RWPE2 (cell line): ENCODE data around the gene TMEM267.

Source experiments
- ATAC-seq: fragments of 200-7000 bp; cut with Tn5 transposase; 3 replicates; pipeline ENCODE4 v1.9.1; 2021; ENCODE audit warnings: low read depth
- DNase-seq: peaks from one replicate; pipeline ENCODE4 v3.0.0-alpha.2; 2020; ENCODE audit warnings: low spot score
- H3K27ac ChIP-seq: fragments of 450-650 bp; 2 replicates; pipeline ENCODE4 v1.5.1; 2017; ENCODE audit warnings: mild to moderate bottlenecking; ENCODE audit not compliant: poor library complexity, severe bottlenecking
- H3K27me3 ChIP-seq: fragments of 250-450 bp; sonication (Bioruptor Pico); 2 replicates; pipeline ENCODE4 v1.5.1; 2021; ENCODE audit warnings: mild to moderate bottlenecking, moderate library complexity; ENCODE audit not compliant: insufficient read depth, poor library complexity, severe bottlenecking
- H3K36me3 ChIP-seq: fragments of 250-450 bp; sonication (Bioruptor Pico); 2 replicates; pipeline ENCODE4 v1.5.1; 2020; ENCODE audit warnings: low read depth, mild to moderate bottlenecking, moderate library complexity
- H3K4me1 ChIP-seq: fragments of 250-450 bp; sonication (Bioruptor Pico); 2 replicates; pipeline ENCODE4 v1.5.1; 2021; ENCODE audit warnings: mild to moderate bottlenecking, moderate library complexity; ENCODE audit not compliant: insufficient read depth, poor library complexity, severe bottlenecking
- H3K4me3 ChIP-seq: fragments of 250-450 bp; sonication (Bioruptor Pico); 2 replicates; pipeline ENCODE4 v1.5.1; 2021; ENCODE audit warnings: mild to moderate bottlenecking, moderate library complexity; ENCODE audit not compliant: severe bottlenecking
- H3K9me3 ChIP-seq: fragments of 250-450 bp; sonication (Bioruptor Pico); 2 replicates; pipeline ENCODE4 v1.5.1; 2021; ENCODE audit warnings: mild to moderate bottlenecking, moderate library complexity; ENCODE audit not compliant: severe bottlenecking
- TF ChIP-seq, protein P1 (sequence below): fragments of 450-650 bp; IDR thresholded peaks from one replicate; pipeline ENCODE4 v1.5.1; 2017; ENCODE audit warnings: mild to moderate bottlenecking, moderate library complexity; ENCODE audit not compliant: poor library complexity, severe bottlenecking

The TMEM267 gene

DNA sequence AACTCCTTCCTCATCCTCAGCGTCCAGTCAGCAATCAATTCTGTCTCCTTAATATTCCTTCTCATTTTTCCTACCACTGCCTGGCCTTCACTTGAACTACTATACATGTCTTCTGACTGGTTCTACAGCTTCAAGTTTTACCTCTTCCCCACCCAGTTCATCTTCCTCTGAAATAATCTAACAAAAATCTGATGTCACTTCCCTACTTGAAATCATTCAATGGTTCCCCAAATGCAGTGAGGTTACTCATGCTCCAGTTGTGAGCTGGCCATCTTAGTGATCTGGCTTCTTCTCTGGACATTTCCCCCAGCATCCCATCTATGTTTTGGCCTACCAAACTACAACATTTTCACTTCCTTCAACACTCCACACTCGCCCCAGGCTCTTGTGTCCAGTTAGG, 14.9 kb upstream of the TMEM267 start:
- TF ChIP-seq, protein P1, sequence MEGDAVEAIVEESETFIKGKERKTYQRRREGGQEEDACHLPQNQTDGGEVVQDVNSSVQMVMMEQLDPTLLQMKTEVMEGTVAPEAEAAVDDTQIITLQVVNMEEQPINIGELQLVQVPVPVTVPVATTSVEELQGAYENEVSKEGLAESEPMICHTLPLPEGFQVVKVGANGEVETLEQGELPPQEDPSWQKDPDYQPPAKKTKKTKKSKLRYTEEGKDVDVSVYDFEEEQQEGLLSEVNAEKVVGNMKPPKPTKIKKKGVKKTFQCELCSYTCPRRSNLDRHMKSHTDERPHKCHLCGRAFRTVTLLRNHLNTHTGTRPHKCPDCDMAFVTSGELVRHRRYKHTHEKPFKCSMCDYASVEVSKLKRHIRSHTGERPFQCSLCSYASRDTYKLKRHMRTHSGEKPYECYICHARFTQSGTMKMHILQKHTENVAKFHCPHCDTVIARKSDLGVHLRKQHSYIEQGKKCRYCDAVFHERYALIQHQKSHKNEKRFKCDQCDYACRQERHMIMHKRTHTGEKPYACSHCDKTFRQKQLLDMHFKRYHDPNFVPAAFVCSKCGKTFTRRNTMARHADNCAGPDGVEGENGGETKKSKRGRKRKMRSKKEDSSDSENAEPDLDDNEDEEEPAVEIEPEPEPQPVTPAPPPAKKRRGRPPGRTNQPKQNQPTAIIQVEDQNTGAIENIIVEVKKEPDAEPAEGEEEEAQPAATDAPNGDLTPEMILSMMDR = no peak
- Histone ChIP-seq H3K27me3 (no peaks in the 10 kb centered on the region), H3K27ac (no peak overlapping the region), H3K4me1 (no peaks in the 10 kb centered on the region), H3K4me3 (no peak overlapping the region), H3K9me3 (no peaks in the 10 kb centered on the region), H3K36me3 (peaks cover 36% of the 10 kb centered on the region)
- ATAC-seq = no peak
- no peak for DNase-seq

DNA sequence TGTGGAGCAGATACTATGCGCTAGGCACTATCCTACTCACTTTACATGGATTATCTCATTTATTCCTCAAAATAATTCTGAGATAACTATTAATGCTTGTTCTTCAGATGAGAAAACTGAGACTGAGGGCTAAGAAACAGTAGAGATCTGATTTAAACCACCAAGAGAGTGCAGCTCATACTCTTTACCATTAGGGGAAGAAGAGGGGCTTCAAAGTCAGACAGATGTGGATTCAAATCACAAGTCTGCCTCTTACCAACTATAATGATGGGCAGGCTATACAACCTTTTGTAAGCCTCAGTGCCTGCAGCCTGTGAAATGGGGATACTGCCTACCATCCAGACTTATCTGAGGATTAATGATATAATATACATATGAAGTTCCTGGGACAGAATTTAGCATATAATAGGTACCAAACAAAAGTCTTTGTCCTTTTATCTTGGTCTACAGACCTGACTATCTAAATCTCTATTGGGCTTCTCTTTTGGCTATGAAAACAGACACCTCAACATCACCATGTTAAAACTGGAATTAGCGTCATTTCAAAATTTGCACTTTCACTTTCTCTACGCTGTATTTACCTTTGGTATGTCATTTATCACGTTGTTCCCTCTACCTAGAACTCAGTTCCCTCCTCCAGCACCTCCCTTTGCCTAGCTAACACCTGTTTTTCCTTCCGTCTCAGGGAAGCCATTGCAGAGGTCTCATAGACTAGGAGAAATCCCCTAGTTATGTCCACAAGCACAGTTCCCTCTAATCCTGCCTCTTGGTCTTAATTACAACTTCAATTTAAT, 13.8 kb upstream of the TMEM267 start:
- Histone ChIP-seq H3K4me3 (no peak overlapping the region), H3K4me1 (no peaks in the 10 kb centered on the region), H3K27me3 (no peaks in the 10 kb centered on the region), H3K27ac (no peak overlapping the region), H3K9me3 (no peaks in the 10 kb centered on the region), H3K36me3 (peaks cover 36% of the 10 kb centered on the region)
- DNase-seq (no peak), ATAC-seq (no peak)
- TF ChIP-seq, protein P1 = no peak

DNA sequence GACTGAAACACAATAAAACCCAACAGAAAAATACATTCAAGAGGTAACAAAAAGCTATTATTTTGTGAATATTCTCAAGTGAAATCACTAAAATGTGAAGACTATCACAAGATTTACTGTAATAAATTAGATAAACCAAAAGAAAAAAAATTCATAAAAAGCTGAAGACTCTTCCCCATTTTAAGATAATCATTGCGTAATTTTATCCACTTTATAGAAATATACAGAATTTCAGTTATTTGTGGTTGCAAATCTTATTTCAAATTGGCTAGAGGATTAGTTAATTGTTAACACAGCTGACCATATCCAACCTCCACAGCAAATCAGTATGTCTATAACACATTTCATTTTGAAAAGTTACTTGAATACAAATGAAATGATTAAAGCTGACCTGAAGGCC, 7.7 kb upstream of the TMEM267 start:
- ATAC-seq (no peak), DNase-seq (no peak)
- Histone ChIP-seq H3K9me3 (no peaks in the 10 kb centered on the region), H3K4me3 (no peak overlapping the region), H3K36me3 (peaks cover 79% of the 10 kb centered on the region), H3K27ac (no peak overlapping the region), H3K4me1 (no peaks in the 10 kb centered on the region), H3K27me3 (no peaks in the 10 kb centered on the region)
- TF ChIP-seq, protein P1 = no peak

DNA sequence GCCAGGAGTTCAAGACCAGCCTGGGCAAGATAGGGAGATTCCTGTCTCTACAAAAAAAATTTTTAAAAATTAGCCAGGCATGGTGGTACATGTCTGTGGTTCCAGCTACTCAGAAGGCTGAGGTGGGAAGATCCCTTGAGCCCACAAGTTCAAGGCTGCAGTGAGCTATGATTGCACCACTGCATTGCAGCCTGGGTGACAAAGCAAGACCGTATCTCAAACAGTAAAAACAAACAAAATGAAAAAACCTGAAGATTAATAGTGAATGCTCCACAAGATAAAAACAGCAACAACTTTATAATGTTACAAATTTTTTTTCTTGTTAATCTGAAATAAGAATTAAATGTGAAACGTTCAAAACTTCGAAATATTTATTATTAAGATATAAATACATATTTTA, 2.7 kb upstream of the TMEM267 start:
- Histone ChIP-seq H3K36me3 (peaks cover 47% of the 10 kb centered on the region), H3K9me3 (no peaks in the 10 kb centered on the region), H3K27ac (no peak overlapping the region), H3K27me3 (no peaks in the 10 kb centered on the region), H3K4me3 (no peak overlapping the region), H3K4me1 (peaks cover 10% of the 10 kb centered on the region)
- ATAC-seq (no peak), DNase-seq (no peak)
- TF ChIP-seq, protein P1 = no peak

DNA sequence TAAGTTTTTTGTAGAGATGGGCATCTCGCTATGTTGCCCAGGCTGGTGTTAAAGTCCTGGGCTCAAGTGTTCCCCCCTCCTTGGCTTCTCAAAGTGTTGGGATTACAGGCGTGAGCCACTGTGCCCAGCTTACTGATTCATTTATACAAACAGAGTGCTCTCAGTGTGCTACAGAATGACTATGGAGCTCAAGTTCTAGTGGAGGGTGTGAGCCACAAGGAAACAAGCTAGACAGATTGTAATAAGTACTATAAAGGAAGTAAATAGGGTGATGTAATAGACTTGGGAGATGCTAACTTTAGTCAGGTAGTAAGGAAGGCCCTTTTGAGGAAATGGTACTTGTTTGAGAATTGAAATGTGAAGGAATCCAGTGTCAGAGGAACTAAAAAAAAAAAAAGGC, 1.7 kb upstream of the TMEM267 start:
- Histone ChIP-seq H3K27me3 (no peaks in the 10 kb centered on the region), H3K4me3 (no peak overlapping the region), H3K9me3 (no peaks in the 10 kb centered on the region), H3K27ac (no peak overlapping the region), H3K4me1 (peaks cover 10% of the 10 kb centered on the region), H3K36me3 (peaks cover 38% of the 10 kb centered on the region)
- DNase-seq (no peak), ATAC-seq (no peak)
- TF ChIP-seq, protein P1 = no peak
